Loucy (cell line): Measurements from ENCODE around the gene WDR88.
"Not testable (repeated sequence)": the region's sequence is repeated elsewhere in the genome, so short reads cannot be mapped to it uniquely, and the experiment has no call there.

ENCODE experiments used
- H2AFZ ChIP-seq: fragments of 200-600 bp; sonication (generic); 2 replicates; pipeline ENCODE4 v1.6.0; 2016; ENCODE audit warnings: antibody characterized with exemption, mild to moderate bottlenecking, low read length, moderate library complexity
- H3F3A ChIP-seq: fragments of 200-600 bp; 2 replicates; pipeline ENCODE4 v1.6.0; 2016; ENCODE audit warnings: antibody characterized with exemption, low read depth, mild to moderate bottlenecking
- H3K27me3 ChIP-seq: fragments of 200-600 bp; sonication (generic); 2 replicates; pipeline ENCODE4 v1.6.1; 2014; ENCODE audit warnings: low read length, mild to moderate bottlenecking; ENCODE audit not compliant: insufficient read depth, poor library complexity, severe bottlenecking
- H3K36me3 ChIP-seq: fragments of 200-600 bp; sonication (generic); 2 replicates; pipeline ENCODE4 v1.6.1; 2016; ENCODE audit warnings: low read length; ENCODE audit not compliant: insufficient read depth
- H3K4me1 ChIP-seq: fragments of 200-600 bp; sonication (generic); 2 replicates; pipeline ENCODE4 v1.5.1; 2014; ENCODE audit warnings: low read length, mild to moderate bottlenecking; ENCODE audit not compliant: insufficient read depth, poor library complexity, severe bottlenecking
- H3K4me2 ChIP-seq: fragments of 200-600 bp; sonication (generic); 2 replicates; pipeline ENCODE4 v1.6.0; 2014; ENCODE audit warnings: antibody characterized with exemption, low read length, low read depth, mild to moderate bottlenecking; ENCODE audit not compliant: poor library complexity, severe bottlenecking
- H3K4me3 ChIP-seq: fragments of 200-600 bp; sonication (generic); 2 replicates; pipeline ENCODE4 v1.5.1; 2014; ENCODE audit warnings: low read length, mild to moderate bottlenecking, mixed read lengths; ENCODE audit not compliant: poor library complexity, severe bottlenecking
- H3K79me2 ChIP-seq: fragments of 200-600 bp; sonication (generic); 2 replicates; pipeline ENCODE4 v1.6.1; 2014; ENCODE audit warnings: low read length; ENCODE audit not compliant: insufficient read depth
- H3K9ac ChIP-seq: fragments of 200-600 bp; sonication (generic); 2 replicates; pipeline ENCODE4 v1.6.0; 2014; ENCODE audit warnings: mild to moderate bottlenecking, low read depth, low read length, moderate library complexity; ENCODE audit not compliant: poor library complexity, severe bottlenecking
- H3K9me2 ChIP-seq: fragments of 200-600 bp; sonication (generic); replicated peaks from 2 replicates; pipeline ENCODE4 v1.6.1; 2016; ENCODE audit warnings: low read depth, low read length, mixed read lengths
- H3K9me3 ChIP-seq: fragments of 200-600 bp; sonication (generic); 2 replicates; pipeline ENCODE4 v1.6.1; 2014; ENCODE audit warnings: mild to moderate bottlenecking, antibody characterized with exemption, low read length, low read depth; ENCODE audit not compliant: insufficient read depth
- H4K20me1 ChIP-seq: fragments of 200-600 bp; sonication (generic); 2 replicates; pipeline ENCODE4 v1.6.0; 2014; ENCODE audit warnings: antibody characterized with exemption, low read length, mild to moderate bottlenecking; ENCODE audit not compliant: insufficient read depth, poor library complexity, severe bottlenecking
- CTCF ChIP-seq: fragments of 200-600 bp; sonication (generic); conservative IDR thresholded peaks from 2 replicates; pipeline ENCODE4 v1.5.1; 2014; ENCODE audit warnings: mild to moderate bottlenecking, antibody characterized with exemption, low read length
- EZH2phosphoT487 ChIP-seq: fragments of 200-600 bp; IDR thresholded peaks from 2 replicates; pipeline ENCODE4 v1.6.1; 2018; ENCODE audit warnings: antibody characterized with exemption, mild to moderate bottlenecking, moderate library complexity, borderline replicate concordance

Gene WDR88

GRCh38 chr19:33163481-33163880 is 31.6 kb downstream of the WDR88 start:
- Histone ChIP-seq H4K20me1 (no peaks in the 10 kb centered on the region), H3K9me2 (no peaks in the 10 kb centered on the region), H3K4me3 (no peak overlapping the region), H3K79me2 (no peaks in the 10 kb centered on the region), H2AFZ (no peak overlapping the region), H3K9me3 (peaks cover 4% of the 10 kb centered on the region; the same call in 1 of the 2 replicates), H3K9ac (no peak overlapping the region), H3K27me3 (no peaks in the 10 kb centered on the region), H3K36me3 (no peaks in the 10 kb centered on the region), H3F3A (peaks cover 6% of the 10 kb centered on the region), H3K4me2 (no peak overlapping the region), H3K4me1 (peaks cover 17% of the 10 kb centered on the region)
- TF ChIP-seq CTCF, result no peak
- no peak for TF ChIP-seq EZH2phosphoT487

GRCh38 chr19:33166037-33166436 is 34.1 kb downstream of the WDR88 start:
- H2AFZ ChIP-seq, H3K4me3 ChIP-seq, H3F3A ChIP-seq, H3K79me2 ChIP-seq, H3K36me3 ChIP-seq, H3K4me2 ChIP-seq, H3K4me1 ChIP-seq, H3K9me2 ChIP-seq, H3K9me3 ChIP-seq, H4K20me1 ChIP-seq, H3K27me3 ChIP-seq, H3K9ac ChIP-seq: not testable (repeated sequence)

GRCh38 chr19:33167438-33167837 is 35.5 kb downstream of the WDR88 start:
- H3K4me3 ChIP-seq, result no peak overlapping the region
- H3K27me3 ChIP-seq, result no peaks in the 10 kb centered on the region
- TF ChIP-seq EZH2phosphoT487 (no peak), CTCF (no peak)
- no peak overlapping the region for H2AFZ ChIP-seq
- H3F3A ChIP-seq, result no peaks in the 10 kb centered on the region
- H3K9me2 ChIP-seq, result no peaks in the 10 kb centered on the region
- peaks cover 5% of the 10 kb centered on the region; the same call in 1 of the 2 replicates for H3K9me3 ChIP-seq
- no peaks in the 10 kb centered on the region for H3K4me1 ChIP-seq
- no peak overlapping the region for H3K4me2 ChIP-seq
- H3K79me2 ChIP-seq, result no peaks in the 10 kb centered on the region
- H4K20me1 ChIP-seq, result no peaks in the 10 kb centered on the region
- no peaks in the 10 kb centered on the region for H3K36me3 ChIP-seq
- H3K9ac ChIP-seq, result no peak overlapping the region

GRCh38 chr19:33168528-33168927 is 36.6 kb downstream of the WDR88 start:
- Histone ChIP-seq H3K4me1 (peaks cover 5% of the 10 kb centered on the region), H4K20me1 (no peaks in the 10 kb centered on the region), H3K79me2 (no peaks in the 10 kb centered on the region), H3K9me2 (no peaks in the 10 kb centered on the region), H3K4me2 (no peak overlapping the region), H3K36me3 (no peaks in the 10 kb centered on the region), H3K9ac (no peak overlapping the region), H3K9me3 (peaks cover 5% of the 10 kb centered on the region; the same call in 1 of the 2 replicates), H3K4me3 (no peak overlapping the region), H3F3A (no peaks in the 10 kb centered on the region), H3K27me3 (no peaks in the 10 kb centered on the region), H2AFZ (no peak overlapping the region)
- TF ChIP-seq CTCF (no peak), EZH2phosphoT487 (no peak)
